ENCODE measurements around the gene TMED6.

TMED6 gene

DNA sequence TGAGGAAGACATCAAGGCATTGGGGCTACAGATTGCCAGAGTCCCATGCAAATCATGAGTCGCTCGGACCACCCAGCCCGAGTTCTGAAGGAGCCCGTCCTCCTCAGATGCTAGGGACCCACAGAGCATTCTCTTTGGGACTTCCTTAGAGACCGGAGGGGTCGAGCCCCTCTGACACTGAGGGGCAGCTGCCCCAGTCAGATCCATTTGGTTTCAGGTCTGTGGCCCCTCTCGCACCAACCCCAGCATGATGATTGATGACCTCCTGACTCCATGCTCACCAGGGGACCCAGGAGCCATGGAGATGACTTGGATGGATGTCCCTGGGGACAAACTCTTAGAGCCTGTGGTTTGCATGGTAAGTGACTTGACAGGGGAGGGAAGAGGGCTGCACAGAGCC lies 29.2 kb downstream of the TMED6 start:
- no peak for DNase-seq

GRCh38 chr16:69321080-69321479 lies 30.5 kb downstream of the TMED6 start:
- DNase-seq, result no peak

- DNase-seq, result no peak
Measured at GRCh38 chr16:69320740-69321073, 30.9 kb downstream of the TMED6 start.

DNA sequence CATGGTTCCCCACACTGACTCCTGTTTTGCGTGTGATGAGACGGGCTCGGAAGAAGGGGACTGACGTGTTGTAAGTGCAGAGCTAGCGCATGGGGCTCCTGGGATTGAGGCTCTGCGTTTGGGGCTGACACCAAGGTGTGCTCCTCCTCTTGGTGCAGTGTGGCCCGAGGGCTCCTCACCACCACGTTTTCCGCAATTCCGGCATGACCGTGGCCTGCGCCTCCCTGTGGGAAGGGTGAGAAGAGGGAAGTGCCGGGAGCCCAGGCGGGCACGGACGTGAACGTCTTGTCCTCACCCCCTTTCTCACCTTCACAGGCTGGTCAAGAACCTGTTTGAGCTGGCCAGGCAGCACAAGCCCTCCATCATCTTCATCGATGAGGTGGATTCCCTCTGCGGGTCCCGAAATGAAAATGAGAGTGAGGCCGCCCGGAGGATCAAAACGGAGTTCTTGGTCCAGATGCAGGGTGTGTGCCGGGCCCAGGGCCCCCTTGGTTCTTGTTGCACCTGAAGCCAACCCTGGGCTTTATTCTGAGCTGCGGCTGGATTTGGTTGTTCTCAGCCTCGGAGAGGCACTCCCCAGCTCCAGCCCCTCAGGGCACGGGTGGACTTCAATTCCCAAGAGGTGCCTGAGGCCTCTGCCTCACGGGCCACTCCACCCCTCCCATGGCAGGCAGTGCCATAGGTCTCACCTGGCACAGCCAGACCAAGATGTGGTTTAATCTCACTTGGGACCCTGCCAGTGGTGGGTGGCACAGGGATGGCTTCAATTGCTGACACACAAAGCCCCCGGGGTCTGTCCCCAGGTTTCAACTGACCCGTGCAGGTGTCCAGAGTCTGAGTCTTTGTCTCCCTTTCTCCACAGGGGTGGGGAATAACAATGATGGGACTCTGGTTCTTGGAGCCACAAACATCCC lies 31.5 kb downstream of the TMED6 start:
- DNase-seq, result no peak

GRCh38 chr16:69319381-69319780 lies 32.2 kb downstream of the TMED6 start:
- DNase-seq, result peak; percentile 9

GRCh38 chr16:69318911-69319289 lies 32.7 kb downstream of the TMED6 start:
- peak; percentile 15 for DNase-seq

DNA sequence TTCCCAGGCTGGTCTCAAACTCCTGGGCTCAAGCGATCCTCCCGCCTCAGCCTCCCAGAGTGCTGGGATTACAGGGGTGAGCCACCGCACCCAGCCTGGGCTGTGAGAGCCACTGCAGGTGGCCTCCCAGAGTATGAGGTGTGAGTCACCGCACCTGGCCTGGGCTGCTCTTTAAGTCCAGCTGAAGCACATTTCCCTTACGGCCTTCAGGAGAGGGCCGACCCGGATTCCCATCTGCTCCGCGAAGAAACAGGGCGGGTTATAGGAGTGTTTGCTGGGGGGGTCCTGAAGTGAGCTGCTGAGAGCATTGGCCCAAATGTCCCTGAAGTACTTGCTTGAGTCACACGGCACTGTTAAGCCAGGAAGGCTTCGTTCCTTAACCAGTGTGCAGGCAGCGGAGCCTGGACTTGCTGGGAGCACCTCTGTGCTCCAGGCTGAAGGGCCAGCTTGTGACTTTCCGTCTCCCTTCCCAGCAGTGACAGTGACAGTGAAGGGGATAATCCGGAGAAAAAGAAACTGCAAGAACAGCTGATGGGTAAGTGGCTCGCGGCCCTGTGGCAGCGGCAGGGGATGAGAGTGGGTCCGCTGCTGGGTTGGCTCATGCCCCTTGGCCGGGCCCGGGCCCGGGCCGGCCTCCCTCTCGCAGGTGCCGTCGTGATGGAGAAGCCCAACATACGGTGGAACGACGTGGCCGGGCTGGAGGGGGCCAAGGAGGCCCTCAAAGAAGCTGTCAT lies 33.2 kb downstream of the TMED6 start:
- no peak for DNase-seq

DNA sequence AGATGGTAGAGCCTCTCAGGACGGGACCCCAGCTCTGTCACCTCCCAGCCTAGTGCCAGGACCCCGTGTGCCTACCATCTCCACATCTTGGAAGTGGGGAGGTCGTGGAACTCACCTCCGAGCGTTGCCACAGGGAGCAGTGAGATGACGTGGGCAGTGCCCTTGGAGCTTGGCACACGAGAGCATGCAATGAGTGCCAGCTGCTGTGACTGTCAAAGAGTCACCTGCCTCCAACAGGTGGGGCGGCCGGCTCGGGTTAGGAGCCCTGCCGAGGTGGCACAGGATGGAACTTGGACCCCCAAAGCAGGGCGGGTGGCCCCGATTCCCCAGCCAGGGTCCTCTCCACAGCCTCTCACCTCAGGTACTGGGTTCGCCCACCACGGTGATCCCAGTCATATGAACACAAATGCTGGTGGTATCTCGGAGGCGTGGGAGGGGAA lies 35.0 kb downstream of the TMED6 start:
- DNase-seq, result no peak

- peak; percentile 9 for DNase-seq
Measured at GRCh38 chr16:69315486-69316311, 35.9 kb downstream of the TMED6 start.

DNA sequence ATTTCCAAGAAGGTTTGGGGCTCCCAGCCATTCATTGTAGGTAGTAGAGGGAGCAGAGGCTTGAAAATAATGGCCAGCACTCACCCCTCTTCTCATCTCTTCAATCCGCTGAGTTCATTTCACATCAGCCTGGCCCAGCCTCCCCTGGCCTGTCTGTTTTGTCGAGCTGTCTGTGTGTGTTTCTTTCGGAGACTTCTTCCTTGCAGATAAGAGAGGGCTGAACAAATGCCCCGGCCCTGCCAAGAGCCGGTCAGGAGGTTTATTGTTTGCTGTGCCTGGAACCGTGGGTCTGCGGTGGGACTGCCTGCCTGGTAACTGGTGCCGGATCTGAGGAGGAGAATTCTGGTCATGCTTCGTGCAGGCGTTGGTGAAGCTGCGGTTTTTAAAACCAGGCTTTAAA lies 37.1 kb downstream of the TMED6 start:
- no peak for DNase-seq

- DNase-seq, result no peak
Measured at GRCh38 chr16:69313469-69313868, 38.1 kb downstream of the TMED6 start.

GRCh38 chr16:69311533-69312387 lies 39.8 kb downstream of the TMED6 start:
- no peak for DNase-seq

DNA sequence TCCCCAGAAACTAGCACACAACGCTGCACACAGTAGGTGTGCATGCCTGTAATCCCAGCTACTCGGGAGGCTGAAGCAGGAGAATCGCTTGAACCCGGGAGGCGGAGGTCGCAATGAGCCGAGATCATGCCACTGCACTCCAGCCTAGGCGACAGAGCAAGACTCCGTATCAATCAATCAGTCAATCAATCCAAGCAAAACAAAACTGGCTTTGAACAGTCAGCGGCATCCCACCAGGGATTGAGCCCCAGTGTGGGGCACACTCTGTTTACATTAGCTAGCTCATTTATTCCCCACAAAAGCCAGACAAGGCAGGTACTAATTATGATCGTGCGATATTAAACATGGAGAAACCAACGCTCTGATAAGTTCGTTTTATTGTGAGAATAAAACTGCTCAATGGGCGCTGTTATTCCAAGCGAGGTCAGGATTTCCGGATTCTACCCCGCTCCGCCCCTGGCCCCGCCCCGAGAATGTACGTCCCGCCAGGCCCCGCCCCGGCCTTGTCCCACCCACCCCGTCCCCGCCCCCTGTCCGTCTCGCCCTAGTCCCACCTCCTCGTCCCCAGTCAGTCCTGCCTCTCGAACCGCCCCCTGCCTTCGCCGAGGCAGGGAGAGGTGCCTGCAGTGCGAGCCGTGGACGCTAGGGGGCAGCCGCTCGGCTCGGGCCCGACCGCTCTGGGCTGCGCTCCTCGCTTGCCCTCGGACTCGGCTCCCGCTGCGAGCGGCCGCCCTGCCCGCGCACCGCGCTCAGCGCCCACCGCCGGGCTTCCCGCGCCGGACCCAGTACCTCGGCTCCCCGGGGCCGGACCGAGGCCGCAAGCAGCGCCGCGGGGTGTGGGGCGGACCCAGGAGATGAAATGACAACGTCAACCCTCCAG lies 40.7 kb downstream of the TMED6 start, which contains the start of gene VPS4A:
Gene VPS4A, plus strand, starts transcription at position 698 of the 880 bp plus-strand sequence. Its CDS starts 162 bp downstream, at position 860.
- DNase-seq, result peak; percentile 100

DNA sequence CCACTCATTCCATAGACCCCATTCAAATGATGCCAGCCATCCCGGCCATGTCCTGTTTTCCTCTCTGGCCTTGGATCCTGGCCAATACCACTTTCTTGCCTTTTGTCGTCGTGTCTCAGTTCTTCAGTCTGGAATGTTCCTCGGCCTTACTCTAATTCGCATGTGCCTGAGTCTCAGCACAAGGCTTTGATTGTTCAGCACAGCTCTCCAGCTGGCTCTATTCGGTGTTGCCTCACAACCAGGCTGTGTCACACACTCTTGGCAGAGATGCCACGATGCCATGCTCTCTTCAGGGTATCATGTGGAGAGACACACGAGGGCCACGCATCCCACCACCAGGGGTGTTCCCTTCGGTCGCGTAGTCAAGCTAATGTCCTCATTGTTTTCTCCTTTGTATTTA lies 42.3 kb downstream of the TMED6 start:
- no peak for DNase-seq

- no peak for DNase-seq
Measured at GRCh38 chr16:69307856-69308255, 43.7 kb downstream of the TMED6 start.

DNA sequence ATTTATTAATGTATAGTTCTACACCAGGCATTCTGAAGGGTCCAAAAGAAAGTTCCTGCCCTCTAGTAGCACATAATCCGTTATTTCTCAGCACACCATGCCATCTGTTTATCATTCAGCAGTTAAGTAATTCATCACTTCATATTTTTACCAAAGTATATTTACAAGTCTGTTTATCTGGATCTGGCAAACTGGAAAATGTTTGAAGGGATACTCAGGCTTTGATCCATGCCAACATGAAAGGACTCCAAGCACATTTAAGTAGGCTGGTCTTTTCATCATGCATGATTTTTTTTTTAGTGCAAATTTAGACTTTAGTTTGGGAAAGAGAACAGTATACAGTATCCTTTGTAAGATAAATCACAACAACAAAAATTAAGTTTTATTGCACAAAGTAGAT lies 44.5 kb downstream of the TMED6 start:
- no peak for DNase-seq

- no peak for DNase-seq
Measured at GRCh38 chr16:69306031-69306430, 45.6 kb downstream of the TMED6 start.

DNA sequence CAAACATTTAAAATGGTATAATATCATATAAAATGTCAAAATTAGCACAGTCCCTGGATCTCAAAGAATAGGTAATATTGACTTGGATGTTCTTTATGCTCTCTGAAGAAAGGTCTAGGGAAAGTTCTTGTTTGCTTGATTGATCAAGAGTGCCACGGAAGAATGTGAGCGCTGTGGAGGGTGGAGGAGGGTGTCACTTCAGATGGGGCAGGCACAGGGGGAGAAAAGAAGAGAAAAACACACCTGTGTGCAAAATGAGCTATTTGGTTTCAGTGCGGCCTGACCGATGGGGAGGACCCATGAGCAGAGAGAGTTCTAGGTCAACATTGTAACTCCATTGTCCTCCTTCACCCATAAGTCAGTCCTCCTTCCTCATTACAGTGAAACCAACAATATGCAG lies 49.3 kb downstream of the TMED6 start:
- DNase-seq, result no peak

DNA sequence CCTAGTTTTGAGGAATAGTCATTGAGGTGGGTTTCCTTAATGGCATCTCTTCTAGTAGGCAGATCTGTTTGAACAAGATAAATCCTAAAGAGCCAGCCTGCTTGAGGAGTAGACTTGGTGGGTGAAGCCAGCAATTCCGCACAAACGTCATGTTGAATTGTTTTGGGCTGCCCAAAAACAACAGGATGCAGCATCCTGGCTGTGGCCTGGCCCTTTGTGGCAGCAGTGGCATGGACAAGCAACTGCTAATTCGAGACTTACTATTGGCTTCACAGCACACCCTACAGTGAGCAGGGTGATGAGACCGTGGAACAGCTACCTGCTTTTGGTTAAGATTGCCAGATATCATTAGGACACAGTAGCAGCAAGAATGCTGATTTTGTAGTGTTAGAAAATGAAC lies 49.7 kb downstream of the TMED6 start:
- DNase-seq, result no peak

GRCh38 chr16:69301187-69301586 lies 50.4 kb downstream of the TMED6 start:
- DNase-seq, result no peak

GRCh38 chr16:69298261-69298660 lies 53.3 kb downstream of the TMED6 start:
- no peak for DNase-seq
